ENCODE results near the gene RCL1.
"Not testable (repeated sequence)": the region's sequence is repeated elsewhere in the genome, so short reads cannot be mapped to it uniquely, and the experiment has no call there.

The RCL1 gene

DNA sequence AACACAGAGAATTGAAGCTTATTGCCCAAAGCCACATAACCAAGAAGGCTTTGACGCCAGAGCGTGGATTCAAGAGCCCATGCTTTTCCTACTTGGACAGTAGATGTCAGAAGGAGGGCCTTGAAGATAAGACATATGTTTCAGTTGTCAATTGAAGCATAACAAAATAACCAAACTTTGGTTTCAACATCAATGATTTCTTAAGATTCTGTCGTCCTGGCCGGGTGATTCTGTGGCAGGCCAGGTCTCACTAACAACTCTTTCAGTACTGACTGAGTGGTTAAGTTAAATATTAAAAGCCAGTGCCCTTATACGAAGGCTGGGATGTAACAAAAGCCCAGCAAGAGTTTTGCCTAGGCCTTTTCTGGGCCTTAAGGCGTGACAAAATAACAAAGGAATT is 94.0 kb downstream of the RCL1 start:
- H3K9ac ChIP-seq (ENCODE audit: low read length), result no peak overlapping the region
- no peak overlapping the region for H3K4me3 ChIP-seq (ENCODE audit: low read depth, low read length)
- H3K9me3 ChIP-seq (ENCODE audit: control insufficient read depth, insufficient read depth, low read depth, low read length), result no peaks in the 10 kb centered on the region
- no peaks in the 10 kb centered on the region for H3K27me3 ChIP-seq (ENCODE audit: control insufficient read depth, insufficient read depth, low read length)
- H3K36me3 ChIP-seq (ENCODE audit: control insufficient read depth, insufficient read depth, low read length), result 0 out of 2 replicates have a peak, but pooled peaks cover 3% of the 10 kb centered on the region
- H3K4me1 ChIP-seq (ENCODE audit: control insufficient read depth, insufficient read depth, low read length), result peaks cover 7% of the 10 kb centered on the region; the same call in 1 of the 2 replicates
- no peak overlapping the region for H3K27ac ChIP-seq (ENCODE audit: low read depth, low read length)

DNA sequence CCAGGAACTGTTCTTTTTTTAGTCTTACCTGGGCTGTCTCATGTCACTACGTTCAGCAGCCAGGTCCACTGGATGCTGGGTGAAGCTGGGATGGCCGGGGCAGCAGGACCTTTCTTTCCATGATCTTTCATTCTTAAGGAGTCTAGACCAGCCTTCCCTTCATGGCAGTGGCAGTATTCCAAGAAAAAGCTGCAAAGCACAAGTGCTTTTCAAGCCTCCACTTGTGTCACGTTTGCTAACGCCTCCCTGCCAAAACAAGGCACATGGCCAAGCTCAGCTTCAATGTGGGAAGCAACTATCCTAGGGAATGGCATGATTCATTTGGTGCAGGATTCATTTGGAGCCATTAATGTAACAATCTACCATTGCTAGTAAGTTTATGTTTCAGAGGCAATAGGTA is 94.8 kb downstream of the RCL1 start:
- H3K4me3 ChIP-seq (ENCODE audit: low read depth, low read length), result no peak overlapping the region
- 0 out of 2 replicates have a peak, but pooled peaks cover 3% of the 10 kb centered on the region for H3K36me3 ChIP-seq (ENCODE audit: control insufficient read depth, insufficient read depth, low read length)
- no peaks in the 10 kb centered on the region for H3K27me3 ChIP-seq (ENCODE audit: control insufficient read depth, insufficient read depth, low read length)
- no peak overlapping the region for H3K9ac ChIP-seq (ENCODE audit: low read length)
- no peak overlapping the region for H3K27ac ChIP-seq (ENCODE audit: low read depth, low read length)
- H3K4me1 ChIP-seq (ENCODE audit: control insufficient read depth, insufficient read depth, low read length), result peaks cover 7% of the 10 kb centered on the region; the same call in 1 of the 2 replicates
- H3K9me3 ChIP-seq (ENCODE audit: control insufficient read depth, insufficient read depth, low read depth, low read length), result no peaks in the 10 kb centered on the region

GRCh38 chr9:4890242-4890641 is 97.5 kb downstream of the RCL1 start:
- no peaks in the 10 kb centered on the region for H3K9me3 ChIP-seq (ENCODE audit: control insufficient read depth, insufficient read depth, low read depth, low read length)
- no peak overlapping the region for H3K4me3 ChIP-seq (ENCODE audit: low read depth, low read length)
- no peaks in the 10 kb centered on the region for H3K27me3 ChIP-seq (ENCODE audit: control insufficient read depth, insufficient read depth, low read length)
- no peaks in the 10 kb centered on the region for H3K36me3 ChIP-seq (ENCODE audit: control insufficient read depth, insufficient read depth, low read length)
- no peak overlapping the region for H3K9ac ChIP-seq (ENCODE audit: low read length)
- H3K27ac ChIP-seq (ENCODE audit: low read depth, low read length), result no peak overlapping the region
- H3K4me1 ChIP-seq (ENCODE audit: control insufficient read depth, insufficient read depth, low read length), result peaks cover 7% of the 10 kb centered on the region; the same call in 1 of the 2 replicates

GRCh38 chr9:4890929-4891328 is 98.2 kb downstream of the RCL1 start:
- Histone ChIP-seq H3K9ac (ENCODE audit: low read length) (no peak overlapping the region), H3K27ac (ENCODE audit: low read depth, low read length) (no peak overlapping the region), H3K36me3 (ENCODE audit: control insufficient read depth, insufficient read depth, low read length) (no peaks in the 10 kb centered on the region), H3K4me1 (ENCODE audit: control insufficient read depth, insufficient read depth, low read length) (peaks cover 7% of the 10 kb centered on the region; the same call in 1 of the 2 replicates), H3K27me3 (ENCODE audit: control insufficient read depth, insufficient read depth, low read length) (no peaks in the 10 kb centered on the region), H3K4me3 (ENCODE audit: low read depth, low read length) (no peak overlapping the region), H3K9me3 (ENCODE audit: control insufficient read depth, insufficient read depth, low read depth, low read length) (no peaks in the 10 kb centered on the region)

GRCh38 chr9:4891674-4892073 is 98.9 kb downstream of the RCL1 start:
- Histone ChIP-seq H3K27me3 (ENCODE audit: control insufficient read depth, insufficient read depth, low read length) (no peaks in the 10 kb centered on the region), H3K4me3 (ENCODE audit: low read depth, low read length) (no peak overlapping the region), H3K4me1 (ENCODE audit: control insufficient read depth, insufficient read depth, low read length) (peaks cover 4% of the 10 kb centered on the region; the same call in 1 of the 2 replicates), H3K9me3 (ENCODE audit: control insufficient read depth, insufficient read depth, low read depth, low read length) (no peaks in the 10 kb centered on the region), H3K36me3 (ENCODE audit: control insufficient read depth, insufficient read depth, low read length) (no peaks in the 10 kb centered on the region), H3K9ac (ENCODE audit: low read length) (no peak overlapping the region), H3K27ac (ENCODE audit: low read depth, low read length) (no peak overlapping the region)

- no peak overlapping the region for H3K4me3 ChIP-seq (ENCODE audit: low read depth, low read length)
- no peaks in the 10 kb centered on the region for H3K4me1 ChIP-seq (ENCODE audit: control insufficient read depth, insufficient read depth, low read length)
- H3K27me3 ChIP-seq (ENCODE audit: control insufficient read depth, insufficient read depth, low read length), result no peaks in the 10 kb centered on the region
- no peaks in the 10 kb centered on the region for H3K9me3 ChIP-seq (ENCODE audit: control insufficient read depth, insufficient read depth, low read depth, low read length)
- H3K9ac ChIP-seq (ENCODE audit: low read length), result no peak overlapping the region
- H3K36me3 ChIP-seq (ENCODE audit: control insufficient read depth, insufficient read depth, low read length), result no peaks in the 10 kb centered on the region
- no peak overlapping the region for H3K27ac ChIP-seq (ENCODE audit: low read depth, low read length)
These were observed 99.9 kb downstream of the RCL1 start for GRCh38 chr9:4892501-4893194.

GRCh38 chr9:4894076-4894475 is 101.3 kb downstream of the RCL1 start:
- H3K36me3 ChIP-seq (ENCODE audit: control insufficient read depth, insufficient read depth, low read length), result no peaks in the 10 kb centered on the region
- H3K9ac ChIP-seq (ENCODE audit: low read length), result no peak overlapping the region
- no peak overlapping the region for H3K27ac ChIP-seq (ENCODE audit: low read depth, low read length)
- H3K27me3 ChIP-seq (ENCODE audit: control insufficient read depth, insufficient read depth, low read length), result no peaks in the 10 kb centered on the region
- no peaks in the 10 kb centered on the region for H3K4me1 ChIP-seq (ENCODE audit: control insufficient read depth, insufficient read depth, low read length)
- H3K4me3 ChIP-seq (ENCODE audit: low read depth, low read length), result no peak overlapping the region
- no peaks in the 10 kb centered on the region for H3K9me3 ChIP-seq (ENCODE audit: control insufficient read depth, insufficient read depth, low read depth, low read length)

DNA sequence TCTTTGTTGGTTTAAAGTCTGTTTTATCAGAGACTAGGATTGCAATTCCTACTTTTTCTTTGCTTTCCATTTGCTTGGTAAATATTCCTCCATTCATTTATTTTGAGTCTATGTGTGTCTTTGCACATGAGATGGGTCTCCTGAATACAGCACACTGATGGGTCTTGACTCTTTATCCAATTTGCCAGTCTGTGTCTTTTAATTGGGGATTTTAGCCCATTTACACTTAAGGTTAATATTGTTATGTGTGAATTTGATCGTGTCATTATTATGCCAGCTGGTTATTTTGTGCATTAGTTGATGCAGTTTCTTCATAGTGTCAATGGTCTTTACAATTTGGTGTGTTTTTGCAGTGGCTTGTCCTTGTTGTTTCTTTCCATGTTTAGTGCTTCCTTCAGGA is 107.1 kb downstream of the RCL1 start:
- H3K9me3 ChIP-seq (ENCODE audit: control insufficient read depth, insufficient read depth, low read depth, low read length); H3K4me3 ChIP-seq (ENCODE audit: low read depth, low read length); H3K27me3 ChIP-seq (ENCODE audit: control insufficient read depth, insufficient read depth, low read length); H3K9ac ChIP-seq (ENCODE audit: low read length); H3K27ac ChIP-seq (ENCODE audit: low read depth, low read length); H3K36me3 ChIP-seq (ENCODE audit: control insufficient read depth, insufficient read depth, low read length): not testable (repeated sequence)
- H3K4me1 ChIP-seq (ENCODE audit: control insufficient read depth, insufficient read depth, low read length), result peaks cover 10% of the 10 kb centered on the region

DNA sequence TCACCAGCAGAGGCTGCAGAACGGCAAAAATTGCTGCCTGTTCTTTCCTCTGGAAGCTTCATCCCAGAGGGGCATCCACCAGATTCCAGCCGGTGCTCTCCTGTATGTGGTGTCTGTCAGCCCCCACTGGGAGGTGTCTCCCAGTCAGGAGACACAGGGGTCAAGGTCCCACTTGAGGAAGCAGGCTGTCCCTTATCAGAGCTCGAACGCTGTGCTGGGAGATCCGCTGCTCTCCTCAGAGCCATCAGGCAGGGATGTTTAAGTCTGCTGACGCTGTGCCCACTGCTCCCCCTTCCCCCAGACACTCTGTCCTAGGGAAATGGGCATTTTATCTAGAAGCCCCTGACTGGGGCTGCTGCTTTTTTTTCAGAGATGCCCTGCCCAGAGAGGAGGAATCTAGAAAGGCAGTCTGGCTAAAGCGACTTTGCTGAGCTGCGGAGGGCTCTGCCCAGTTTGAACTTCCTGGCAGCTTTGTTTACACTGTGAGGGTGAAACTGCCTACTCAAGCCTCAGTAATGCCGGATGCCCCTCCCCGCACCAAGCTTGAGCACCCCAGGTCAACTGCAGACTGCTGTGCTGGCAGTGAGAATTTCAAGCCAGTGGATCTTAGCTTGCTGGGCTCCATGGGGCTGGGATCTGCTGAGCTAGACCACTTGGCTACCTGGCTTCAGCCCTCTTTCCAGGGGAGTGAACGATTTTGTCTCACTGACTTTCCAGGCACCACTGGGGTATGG is 108.8 kb downstream of the RCL1 start:
- not testable (repeated sequence) for H3K36me3 ChIP-seq (ENCODE audit: control insufficient read depth, insufficient read depth, low read length); H3K27ac ChIP-seq (ENCODE audit: low read depth, low read length); H3K27me3 ChIP-seq (ENCODE audit: control insufficient read depth, insufficient read depth, low read length); H3K9me3 ChIP-seq (ENCODE audit: control insufficient read depth, insufficient read depth, low read depth, low read length)
- Histone ChIP-seq H3K9ac (ENCODE audit: low read length) (peak overlapping the region; percentile 38), H3K4me1 (ENCODE audit: control insufficient read depth, insufficient read depth, low read length) (peaks cover 10% of the 10 kb centered on the region), H3K4me3 (ENCODE audit: low read depth, low read length) (peak overlapping the region; percentile 32; the same call in 1 of the 2 replicates)

GRCh38 chr9:4902135-4902475 is 109.4 kb downstream of the RCL1 start:
- Histone ChIP-seq H3K4me1 (ENCODE audit: control insufficient read depth, insufficient read depth, low read length) (peaks cover 10% of the 10 kb centered on the region), H3K4me3 (ENCODE audit: low read depth, low read length) (no peak overlapping the region), H3K9ac (ENCODE audit: low read length) (peak overlapping the region; percentile 38), H3K27me3 (ENCODE audit: control insufficient read depth, insufficient read depth, low read length) (no peaks in the 10 kb centered on the region), H3K9me3 (ENCODE audit: control insufficient read depth, insufficient read depth, low read depth, low read length) (no peaks in the 10 kb centered on the region), H3K27ac (ENCODE audit: low read depth, low read length) (no peak overlapping the region), H3K36me3 (ENCODE audit: control insufficient read depth, insufficient read depth, low read length) (no peaks in the 10 kb centered on the region)

DNA sequence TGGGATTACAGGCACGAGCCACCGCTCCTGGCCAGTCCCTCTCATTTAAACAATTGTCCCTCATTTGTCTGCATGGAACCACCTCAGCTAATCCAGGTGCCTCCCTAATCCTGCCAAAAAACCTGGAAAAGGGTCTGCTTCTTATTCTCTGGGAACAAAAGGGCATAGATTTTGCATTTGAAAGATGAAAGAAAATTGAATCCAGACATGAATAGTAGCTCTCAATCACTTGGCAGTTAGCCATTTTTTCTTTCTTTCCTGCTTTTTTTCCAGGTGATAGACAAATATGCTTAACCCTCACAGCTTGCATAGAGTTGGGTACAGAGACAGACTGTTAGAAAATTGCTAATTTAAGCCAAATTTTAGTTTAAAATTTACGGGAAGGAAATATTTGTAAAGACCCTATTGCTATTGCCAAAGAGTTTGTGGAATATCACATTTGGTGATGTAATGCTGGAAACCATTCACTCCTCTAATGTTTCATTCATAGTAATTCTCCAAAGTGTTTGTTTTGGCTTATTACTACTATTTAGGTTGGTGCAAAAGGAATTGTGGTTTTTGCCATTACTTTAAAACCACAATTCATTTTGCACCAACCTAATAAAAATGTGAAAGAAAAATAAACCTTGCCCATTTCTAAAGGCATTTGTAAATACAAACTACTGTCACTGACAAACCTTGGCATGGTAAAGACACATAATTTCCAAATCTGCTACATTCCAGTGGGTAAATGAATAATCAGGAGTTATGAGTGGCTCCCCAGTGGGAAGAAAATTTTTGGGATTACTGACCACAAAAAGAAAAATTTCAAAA is 111.8 kb downstream of the RCL1 start:
- Histone ChIP-seq H3K27me3 (ENCODE audit: control insufficient read depth, insufficient read depth, low read length) (no peaks in the 10 kb centered on the region), H3K4me3 (ENCODE audit: low read depth, low read length) (no peak overlapping the region), H3K36me3 (ENCODE audit: control insufficient read depth, insufficient read depth, low read length) (no peaks in the 10 kb centered on the region), H3K9ac (ENCODE audit: low read length) (no peak overlapping the region), H3K9me3 (ENCODE audit: control insufficient read depth, insufficient read depth, low read depth, low read length) (no peaks in the 10 kb centered on the region), H3K4me1 (ENCODE audit: control insufficient read depth, insufficient read depth, low read length) (peaks cover 10% of the 10 kb centered on the region), H3K27ac (ENCODE audit: low read depth, low read length) (no peak overlapping the region)

All from HUES6 (cell line).